Measurements from ENCODE around the gene IL4I1.

DNA sequence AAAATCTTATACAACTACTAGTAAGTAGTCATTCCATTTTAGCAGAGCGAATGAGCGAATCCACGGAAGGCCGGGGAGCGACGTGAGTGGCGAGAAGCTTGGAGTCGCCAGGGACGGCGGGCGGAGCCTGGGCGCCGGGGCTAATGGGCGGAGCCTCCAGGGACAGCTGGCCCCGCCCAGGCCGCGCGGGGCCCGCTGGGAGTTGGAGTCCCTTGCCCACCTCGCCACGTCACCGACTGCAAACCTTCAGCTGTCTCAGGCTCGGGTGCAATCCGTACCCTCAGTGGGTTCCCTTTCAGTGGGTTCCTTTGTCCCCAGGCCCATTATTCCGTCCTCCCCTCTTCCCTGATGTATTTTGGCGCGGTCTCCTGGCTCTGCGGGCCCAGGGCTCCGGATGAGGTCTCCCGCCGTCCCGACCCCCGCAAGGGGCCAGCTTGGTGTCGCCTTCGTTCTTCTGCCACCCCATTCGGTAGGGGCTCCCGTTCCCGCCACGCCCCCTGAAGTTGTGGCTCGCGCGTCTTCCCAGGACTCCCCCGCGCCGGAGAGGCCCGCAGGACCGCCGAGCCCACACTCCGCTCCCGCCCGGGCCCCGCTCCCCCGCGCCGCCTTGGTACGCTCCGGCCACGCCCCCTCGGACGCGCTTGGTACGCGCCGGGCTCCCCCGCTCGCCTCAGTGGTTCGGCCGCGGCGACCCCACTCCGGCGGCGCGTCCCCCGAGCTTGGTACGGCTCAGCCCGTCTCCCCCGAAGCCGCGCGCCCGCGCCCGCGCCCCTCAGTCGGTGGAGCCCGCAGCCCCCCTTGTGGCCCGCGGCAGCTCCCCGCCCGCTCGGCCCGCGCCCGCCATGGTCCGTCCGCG, 46.0 kb downstream of the IL4I1 start, which contains the start of gene PTOV1:
- TF ChIP-seq, protein P1, sequence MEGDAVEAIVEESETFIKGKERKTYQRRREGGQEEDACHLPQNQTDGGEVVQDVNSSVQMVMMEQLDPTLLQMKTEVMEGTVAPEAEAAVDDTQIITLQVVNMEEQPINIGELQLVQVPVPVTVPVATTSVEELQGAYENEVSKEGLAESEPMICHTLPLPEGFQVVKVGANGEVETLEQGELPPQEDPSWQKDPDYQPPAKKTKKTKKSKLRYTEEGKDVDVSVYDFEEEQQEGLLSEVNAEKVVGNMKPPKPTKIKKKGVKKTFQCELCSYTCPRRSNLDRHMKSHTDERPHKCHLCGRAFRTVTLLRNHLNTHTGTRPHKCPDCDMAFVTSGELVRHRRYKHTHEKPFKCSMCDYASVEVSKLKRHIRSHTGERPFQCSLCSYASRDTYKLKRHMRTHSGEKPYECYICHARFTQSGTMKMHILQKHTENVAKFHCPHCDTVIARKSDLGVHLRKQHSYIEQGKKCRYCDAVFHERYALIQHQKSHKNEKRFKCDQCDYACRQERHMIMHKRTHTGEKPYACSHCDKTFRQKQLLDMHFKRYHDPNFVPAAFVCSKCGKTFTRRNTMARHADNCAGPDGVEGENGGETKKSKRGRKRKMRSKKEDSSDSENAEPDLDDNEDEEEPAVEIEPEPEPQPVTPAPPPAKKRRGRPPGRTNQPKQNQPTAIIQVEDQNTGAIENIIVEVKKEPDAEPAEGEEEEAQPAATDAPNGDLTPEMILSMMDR (IDR thresholded peaks at IDR 0.05; ENCODE audit: low read length): no peak
- TF ChIP-seq EZH2 (optimal IDR thresholded peaks at IDR 0.05; ENCODE audit: low read depth, low read length): no peak
